ENCODE measurements around the gene RCAN1.
A peak's percentile ranks its signal among the peaks of the same experiment; 100 is the strongest.

The RCAN1 gene

DNA sequence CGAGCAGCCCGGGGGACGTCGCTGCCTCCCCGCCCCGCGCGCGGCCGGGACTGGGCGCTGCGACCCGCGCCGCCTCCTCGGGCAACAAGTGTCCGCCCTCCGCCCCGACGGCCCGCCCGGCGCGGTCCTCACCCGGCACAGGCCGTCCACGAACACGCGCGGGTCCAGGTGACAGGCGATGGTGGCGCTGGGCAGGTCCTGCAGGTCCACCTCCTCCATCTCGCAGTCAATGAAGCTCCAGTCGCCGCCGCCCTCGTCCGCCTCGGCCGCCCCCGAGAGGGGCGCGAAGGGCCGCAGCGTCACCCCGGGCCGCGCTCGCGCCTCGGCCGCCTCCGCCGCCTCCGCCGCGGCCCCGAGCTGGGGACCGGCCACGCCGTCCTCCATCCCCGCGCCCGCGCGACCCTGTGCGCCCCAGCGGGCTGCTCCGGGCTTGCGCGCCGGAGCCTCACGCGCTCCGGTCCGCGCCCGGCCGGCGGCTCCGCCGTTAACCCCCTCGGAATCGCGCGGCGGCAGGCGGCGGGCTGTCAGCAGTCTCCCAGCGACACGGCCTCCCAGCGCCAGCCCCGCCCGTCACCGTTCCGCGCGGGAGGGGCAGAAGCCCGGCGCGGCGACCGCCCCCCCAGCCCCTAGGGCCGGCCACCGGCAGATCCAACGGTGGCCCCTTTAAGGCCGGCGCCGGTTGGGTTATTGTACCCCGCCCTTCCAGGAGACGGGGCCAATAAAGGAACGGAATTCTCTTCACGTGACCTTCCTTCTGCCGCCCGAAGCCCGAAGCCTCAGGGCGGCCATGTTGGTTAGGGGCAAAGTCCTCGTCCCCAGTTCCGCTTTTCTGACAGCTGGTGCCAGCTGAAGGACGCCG lies at the start of gene RCAN1:
RCAN1 (minus strand) TSS at position 486 of the 859 bp plus-strand sequence; CDS start at position 384, 102 bp downstream.
- DNase-seq = peak; percentile 96

DNA sequence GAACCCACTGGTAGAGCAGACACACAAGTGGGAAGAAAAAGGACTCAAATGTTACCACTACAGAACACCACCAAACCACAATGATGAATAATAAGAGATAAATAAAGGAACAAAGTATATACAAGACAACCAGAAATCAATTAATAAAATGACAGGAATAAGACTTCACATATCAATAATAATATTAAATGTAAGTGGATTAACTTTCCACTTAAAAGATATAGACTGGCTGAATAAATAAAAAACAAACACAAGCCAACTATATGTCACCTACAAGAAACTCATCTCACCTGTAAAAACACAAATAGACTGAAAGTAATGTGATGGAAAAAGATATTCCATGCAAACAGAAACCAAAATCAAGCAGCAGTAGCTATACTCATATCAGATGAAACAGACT lies 46.9 kb upstream of the RCAN1 start:
- DNase-seq = no peak

DNA sequence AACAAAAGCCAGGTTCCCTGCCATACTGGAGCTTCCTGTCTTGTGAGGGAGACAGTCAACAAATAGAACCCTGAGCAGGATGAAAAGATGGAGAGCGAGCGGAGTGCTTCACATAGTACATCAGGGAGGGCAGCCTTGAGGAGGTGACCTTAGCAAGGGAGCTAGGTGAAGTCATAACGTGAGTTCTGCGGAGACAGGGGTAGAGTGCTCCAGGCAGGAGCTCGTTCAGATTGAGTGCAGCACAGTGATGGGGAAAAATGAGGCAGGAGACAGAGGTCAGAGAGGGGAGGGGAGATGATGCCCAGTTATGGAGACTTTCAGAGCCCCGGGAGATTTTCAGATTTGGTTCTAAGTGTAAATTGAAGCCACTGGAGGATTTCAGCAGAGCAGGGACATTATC lies 38.6 kb upstream of the RCAN1 start:
- no peak for DNase-seq

DNA sequence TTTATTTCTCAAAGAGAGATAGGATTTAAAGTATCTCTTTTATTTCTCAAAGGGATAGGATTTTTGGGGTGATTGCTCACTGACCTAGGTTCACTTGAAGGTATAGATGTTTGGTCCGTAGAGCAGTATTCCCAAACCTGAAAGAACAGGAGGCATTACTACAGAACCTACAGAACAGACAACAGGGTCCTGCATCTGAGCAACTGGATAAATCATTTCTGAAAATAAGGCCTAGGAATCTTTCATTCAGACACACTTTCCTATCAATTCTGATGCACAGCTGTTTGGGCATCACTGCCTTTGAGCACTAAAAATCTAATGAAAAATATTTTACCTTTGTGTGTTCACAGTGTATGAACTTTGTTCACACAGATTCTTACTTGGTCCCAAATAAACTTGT lies 36.7 kb upstream of the RCAN1 start:
- DNase-seq = no peak

DNA sequence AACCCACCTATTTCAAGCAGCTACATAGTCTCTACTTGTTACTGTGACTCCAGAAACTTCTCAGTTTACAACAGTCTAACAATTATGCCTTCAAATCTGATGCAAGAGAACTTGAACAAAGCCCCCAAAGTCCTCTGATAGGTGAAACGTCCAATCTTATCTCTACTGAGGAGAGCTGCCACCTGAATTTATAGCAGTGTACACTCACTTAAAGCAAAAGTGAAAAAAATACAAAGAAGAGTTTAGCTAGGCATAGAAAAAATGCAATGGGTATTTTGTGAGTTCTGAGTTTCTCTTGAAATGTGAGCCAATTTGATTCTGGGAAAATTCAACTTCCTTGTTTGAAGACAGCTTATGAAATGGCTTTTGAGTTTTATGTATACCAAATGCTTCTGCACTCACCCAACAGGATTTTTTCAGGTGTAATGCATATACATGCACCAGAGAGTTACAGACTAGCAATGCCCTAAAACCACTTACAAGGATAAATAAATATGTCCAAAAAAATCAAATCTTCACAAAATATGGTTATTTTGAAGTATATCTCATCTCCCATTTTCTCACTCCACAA lies 36.0 kb upstream of the RCAN1 start:
- DNase-seq = no peak

DNA sequence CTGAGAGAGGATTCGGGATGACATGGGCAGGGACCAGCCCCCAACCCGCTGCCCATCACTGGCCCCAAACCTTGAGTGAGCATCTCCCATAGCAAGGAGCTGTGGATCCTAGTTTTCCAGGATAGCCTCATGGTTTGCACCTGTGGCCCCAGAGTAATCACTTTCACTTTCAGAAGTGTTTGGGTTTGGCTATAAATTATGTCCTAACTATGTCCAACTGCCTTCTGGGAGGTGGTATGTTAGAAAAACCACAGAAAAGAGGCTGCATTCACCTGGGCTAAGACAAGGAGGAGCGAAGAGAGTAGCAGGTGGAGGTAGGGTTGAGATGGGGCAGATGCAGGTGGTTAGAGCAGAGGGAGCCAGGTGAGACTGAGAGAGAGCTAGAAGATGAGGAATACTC lies 34.5 kb upstream of the RCAN1 start:
- DNase-seq = no peak

DNA sequence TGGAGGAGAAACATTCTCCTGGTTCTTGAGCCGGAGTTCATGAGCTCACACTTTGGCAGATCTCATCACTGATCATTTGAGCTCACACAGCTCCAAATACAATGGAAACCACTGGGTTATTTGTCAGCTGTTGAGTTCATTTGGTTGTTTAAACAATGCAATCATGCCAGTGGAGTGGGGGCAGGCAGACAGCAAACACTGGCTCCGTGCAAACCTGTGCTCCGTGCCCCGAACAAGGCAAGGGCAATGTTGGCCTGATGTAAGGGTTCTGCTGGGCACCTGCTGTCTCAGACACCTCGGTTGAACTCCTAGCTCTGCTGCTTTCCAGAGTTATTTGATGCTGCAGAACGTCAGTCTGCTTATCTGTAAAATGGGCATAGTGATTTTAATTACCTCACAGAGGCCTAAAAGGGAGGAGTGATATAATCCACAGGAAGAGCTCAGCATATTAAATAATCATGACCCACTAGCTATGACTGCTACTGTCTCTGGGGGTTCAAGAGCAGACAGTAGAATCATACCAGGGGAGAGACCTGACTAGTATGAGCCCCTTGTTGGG lies 33.9 kb upstream of the RCAN1 start:
- DNase-seq = no peak

DNA sequence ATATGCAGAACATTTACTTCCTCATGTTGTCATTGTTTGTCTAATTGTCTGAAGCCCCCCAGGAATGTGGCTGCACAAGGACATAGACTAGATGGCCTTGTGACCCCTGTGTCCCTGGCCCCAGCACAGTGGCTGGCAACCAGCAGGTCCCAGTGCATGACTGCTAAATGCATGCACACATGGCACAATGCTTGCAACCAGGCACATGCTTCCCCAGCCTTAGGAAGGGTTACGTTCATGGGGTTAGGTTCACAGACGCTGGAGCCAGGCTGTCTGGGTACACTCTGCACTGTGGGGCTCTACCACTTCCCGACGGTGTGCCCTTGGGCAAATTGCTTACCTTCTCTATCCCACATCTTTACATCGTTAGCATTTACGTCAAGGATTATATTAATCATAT lies 32.6 kb upstream of the RCAN1 start:
- no peak for DNase-seq

DNA sequence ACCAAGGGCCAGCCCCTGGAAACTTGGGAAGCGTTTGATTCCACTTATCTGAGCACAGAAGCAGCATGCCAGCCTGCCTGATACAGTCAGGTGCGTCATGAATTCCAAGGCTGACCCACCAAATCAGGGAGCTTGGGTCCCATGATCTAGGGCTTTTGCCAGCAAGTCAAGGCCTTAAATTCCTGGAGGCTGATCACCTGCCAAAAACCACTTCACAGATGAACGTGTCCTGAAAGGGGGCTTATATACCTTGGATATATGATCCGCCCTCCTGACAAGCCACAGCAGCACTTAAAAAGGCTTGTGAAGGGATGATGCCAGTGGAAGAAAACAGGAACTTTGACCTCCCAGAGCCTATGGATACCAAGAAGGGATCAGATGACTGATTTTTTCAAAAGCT lies 29.9 kb upstream of the RCAN1 start:
- DNase-seq = no peak

DNA sequence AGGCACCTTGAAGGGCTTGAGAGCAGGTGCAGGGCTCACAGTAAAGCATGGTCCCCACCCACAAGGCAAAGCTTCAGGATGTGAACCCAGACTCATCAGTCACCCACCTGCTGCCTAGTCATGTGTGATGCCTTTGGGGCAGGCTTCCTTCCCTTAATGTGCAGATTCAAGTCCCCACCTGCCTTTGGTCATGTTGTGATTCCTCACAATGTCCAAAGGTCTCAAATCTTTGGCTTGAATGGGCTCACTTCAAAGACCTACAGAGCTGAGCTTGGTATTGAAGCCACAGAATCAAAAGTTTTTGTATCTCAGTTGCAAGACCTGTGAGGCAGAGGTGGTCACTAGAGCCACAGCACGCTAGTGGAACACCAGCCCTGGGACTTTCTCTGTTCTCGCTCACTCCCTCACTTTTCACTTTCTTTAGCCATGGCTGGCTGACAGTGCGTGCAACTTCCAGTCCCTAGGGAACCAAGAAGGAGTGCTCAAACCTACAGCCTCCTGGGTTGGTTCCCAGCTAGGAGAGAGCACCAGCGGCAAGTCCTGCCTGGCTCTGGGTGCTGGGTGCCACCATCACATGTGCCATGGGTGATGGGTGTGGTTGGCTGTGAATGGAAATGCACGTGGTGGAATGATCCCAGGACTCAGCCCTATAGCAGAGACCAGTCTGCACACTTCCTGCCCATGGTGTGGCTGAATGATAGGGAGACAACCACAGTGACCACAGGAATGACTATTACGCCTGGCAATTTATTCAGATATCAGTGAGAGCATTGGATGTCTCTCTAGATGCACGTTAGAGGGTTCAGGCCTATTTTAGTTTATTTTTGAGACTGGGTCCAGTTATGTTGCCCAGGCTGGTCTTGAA lies 27.5 kb upstream of the RCAN1 start:
- DNase-seq = peak; percentile 58

DNA sequence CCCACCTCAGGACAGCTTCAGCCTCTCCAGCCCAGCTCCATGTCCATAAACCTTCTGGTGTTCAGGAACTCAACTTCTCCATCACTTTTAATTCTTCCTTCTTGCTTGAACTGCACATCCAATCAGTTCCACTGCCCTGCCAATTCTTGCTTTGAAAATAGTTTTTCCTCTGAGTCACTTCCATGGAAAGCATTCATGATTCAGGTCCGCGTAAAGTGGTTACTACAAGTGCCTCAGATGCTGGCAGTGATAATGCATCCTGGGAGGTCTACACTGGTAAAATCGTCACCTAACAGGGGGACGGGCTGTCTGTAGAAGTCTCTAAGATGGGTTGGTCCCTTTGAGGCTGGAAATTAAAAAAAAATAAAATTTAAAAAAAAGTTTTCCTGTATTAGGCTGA lies 25.9 kb upstream of the RCAN1 start:
- DNase-seq = no peak

DNA sequence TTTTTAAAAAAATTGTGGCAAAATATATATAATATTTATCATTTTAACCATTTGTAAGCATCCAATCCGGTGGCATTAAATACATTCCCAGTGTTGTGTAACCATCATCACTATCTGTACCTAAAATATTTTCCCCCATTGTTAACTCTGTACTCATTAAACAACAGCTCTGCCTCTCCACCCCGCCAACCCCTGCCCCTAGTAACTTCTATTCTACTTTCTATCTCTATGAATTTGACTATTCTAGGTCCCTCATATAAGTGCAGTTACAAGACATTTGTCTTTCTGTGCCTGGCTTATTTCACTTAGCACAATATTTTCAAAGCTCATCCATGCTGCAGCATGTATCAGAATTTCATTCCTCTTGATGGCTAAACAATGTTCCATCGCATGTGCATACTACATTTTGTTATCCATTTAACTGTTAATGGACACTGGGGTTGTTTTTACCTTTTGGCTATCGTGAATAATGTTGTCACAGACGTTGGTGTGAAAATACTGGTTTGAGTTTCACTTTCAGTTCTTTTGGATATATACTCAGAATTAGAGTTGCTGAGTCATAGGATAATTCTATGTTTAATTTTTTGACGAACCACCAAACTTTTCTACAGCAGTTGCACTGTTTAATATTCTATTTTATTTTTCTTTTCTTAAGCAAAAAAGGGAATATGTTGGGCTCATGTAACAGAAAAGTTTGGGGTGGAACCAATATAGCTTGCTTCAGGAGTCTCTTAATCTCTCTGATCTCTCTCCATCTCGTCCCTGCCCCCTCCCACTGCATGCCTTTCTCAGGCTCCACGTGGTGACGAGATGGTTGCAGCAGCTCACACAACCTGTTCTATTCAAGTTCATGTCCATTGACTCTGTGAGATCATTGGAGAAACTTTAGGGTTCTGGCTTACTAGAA lies 25.2 kb upstream of the RCAN1 start:
- DNase-seq = peak; percentile 58

DNA sequence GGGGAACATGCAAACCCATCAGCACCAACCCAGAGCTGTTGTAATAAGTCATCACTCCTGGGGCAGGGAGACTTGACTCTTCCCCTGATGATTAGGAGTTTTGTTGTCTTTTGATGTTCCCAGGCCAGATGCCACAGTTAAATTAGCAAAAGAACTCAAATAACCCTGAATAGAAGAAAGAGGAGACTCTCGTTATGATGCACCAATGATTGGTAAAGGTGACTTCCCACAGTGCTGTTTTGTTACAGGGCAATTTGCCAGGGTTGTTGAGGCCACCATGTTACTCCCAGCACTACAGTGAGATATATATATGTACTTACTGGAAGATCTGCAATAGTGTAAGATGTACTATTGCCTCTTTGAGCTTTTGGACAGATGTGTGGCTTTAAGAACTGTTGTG lies 24.3 kb upstream of the RCAN1 start:
- no peak for DNase-seq

DNA sequence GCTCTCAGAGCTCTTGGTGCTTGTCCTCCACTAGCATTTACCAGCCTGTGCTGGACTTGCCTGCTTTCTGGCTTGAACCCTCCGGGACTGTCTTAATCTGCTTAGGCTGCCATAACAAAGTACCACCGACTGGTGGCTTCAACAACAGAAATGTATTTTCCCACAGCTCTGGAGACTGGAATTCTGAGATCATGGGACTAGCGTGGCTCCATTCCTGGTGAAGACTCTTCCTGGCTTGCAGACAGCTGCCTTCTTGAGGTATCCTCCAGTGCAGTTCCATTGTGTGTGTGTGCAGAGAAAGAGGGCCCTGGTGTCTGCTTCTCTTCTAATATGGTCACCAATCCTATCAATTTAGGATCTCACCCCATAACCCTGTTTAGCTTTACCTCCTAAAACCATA lies 22.0 kb upstream of the RCAN1 start:
- no peak for DNase-seq

DNA sequence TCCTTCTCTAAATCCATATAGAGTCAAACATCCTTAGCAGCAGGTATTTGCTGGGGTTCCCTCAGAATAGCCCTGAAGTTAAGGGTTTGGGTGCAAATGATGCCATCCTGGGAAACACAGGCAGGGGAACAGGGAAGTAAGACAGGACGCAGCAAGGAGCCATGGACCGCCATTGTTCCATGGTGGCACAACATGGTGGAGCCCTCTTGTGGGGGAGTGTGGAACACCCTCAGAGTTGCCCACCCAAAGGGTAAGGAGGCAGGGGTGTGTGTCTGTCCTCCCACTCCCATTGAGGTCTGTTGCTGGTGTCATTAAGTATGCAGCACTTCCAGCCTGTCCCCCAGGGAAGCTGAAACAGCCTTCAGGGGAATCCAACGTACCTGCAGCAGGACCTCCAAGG lies 20.4 kb upstream of the RCAN1 start:
- DNase-seq = no peak

DNA sequence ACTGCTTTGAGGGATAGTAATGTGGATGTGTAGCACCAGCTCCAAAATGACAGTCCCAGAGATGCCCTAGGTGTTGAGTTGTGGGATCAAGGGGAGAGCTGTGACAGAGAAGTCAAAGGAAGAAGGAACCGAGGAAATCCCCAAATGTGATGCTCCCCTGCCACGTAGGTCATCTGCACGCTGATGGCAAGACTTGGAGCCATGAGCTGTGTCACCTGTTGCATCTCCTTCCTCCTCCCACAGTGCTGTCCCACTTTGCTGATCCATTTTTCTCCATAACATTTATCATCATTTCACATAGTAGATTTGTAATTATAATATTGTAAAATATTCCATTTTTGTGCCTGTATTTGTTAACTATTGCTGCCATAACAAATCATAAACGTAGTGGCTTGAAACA lies 17.6 kb upstream of the RCAN1 start:
- DNase-seq = no peak

DNA sequence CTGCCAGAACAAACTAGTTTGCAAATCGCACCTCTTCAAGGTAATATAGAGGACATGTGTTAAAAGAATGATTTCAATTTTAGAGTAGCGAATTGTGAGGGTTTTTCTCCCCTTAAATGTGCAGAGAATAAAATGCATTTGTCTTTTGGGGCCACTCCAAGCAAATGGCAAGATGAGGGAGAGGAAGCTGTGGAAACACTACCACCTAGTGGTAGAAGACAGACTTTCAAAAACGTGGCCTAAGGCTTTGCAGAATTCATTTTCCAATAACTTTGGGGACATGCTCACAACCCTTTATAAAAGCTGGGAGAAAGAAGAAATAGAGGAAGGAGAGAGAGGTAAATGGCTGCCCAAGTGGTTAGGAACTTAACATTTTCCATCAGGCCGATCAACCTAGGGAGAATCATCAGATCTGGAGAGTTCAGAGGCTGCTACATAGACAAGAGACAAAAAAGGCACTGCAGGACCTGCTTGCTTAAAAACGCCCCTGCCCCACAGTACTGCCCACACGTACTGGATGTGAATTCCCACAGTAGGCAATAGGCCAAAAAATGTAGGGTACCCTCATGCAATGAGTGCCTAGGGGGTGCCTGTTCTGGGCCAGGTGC lies 15.7 kb upstream of the RCAN1 start:
- peak; percentile 69 for DNase-seq

DNA sequence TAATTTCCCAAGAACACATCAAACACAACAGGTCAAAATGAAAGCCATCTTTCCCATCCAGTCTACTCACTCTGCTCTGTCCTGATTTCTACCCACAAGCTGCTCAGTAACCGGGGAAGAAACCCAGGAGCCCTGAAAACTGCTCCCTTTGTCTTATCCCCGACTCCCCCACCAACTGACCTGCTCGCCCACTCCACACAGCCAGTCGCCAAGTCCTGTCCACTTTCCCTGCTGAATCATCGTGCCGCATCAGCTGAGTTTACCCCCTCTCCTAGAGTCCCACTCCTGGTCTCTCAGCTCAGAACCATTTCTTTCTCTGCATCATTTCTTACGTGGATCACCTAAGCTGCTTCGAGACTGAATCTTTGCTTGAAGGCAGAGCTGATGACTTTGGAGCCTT lies 11.2 kb upstream of the RCAN1 start:
- no peak for DNase-seq

DNA sequence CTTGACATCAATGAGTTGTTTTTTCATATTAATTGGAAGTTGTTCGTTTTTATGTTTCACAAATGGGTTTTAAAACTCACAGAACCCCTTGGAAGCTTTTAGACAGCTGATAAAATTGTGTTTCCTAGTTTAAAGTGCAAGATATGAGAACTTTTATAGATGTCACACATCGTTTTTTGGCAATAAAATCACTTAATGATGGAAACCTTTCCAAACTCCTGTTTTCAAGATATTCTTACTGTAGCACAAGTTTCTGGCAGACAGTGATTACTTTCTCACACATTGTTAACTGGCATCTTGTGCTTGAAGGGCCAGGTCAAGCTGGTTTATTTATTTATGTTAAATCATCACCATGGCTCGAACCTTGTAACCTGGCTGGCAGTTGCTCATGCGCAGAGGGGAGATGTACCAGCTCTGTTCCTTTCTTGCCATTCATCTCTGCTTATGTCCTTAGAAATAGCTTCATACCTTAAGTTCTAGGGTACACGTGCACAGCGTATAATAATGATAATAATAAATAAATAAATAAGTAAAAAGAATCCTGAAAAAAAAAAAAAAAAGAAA lies 10.2 kb upstream of the RCAN1 start:
- no peak for DNase-seq

DNA sequence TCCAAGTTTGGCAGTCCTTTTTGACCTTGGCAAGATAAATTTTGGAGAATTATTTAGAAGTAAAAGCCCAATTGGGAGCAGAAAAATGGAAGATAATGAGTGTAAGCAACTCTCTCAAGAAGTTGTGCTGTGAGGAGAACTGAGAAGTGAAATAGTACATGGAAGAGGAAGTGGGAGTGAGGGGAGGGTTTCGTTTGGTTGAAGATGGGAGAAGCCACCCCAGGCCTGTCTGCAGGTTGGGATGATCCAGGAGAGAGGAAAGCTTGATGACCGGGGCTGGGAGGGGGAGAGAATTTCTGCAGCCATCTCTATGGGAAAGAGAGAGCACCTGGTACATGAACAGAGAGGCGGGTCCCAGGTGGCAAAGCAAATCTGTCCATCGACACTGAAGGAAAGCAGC lies 8.6 kb upstream of the RCAN1 start:
- DNase-seq = no peak

Data from hematopoietic multipotent progenitor cell treated with erythropoietin and hydrocortisone succinate and interleukin-3 and kit ligand, for 8 days (in vitro differentiated cells).